ENCODE measurements around the gene UCN3.
"Not testable (repeated sequence)": the region's sequence is repeated elsewhere in the genome, so short reads cannot be mapped to it uniquely, and the experiment has no call there.

The UCN3 gene

DNA sequence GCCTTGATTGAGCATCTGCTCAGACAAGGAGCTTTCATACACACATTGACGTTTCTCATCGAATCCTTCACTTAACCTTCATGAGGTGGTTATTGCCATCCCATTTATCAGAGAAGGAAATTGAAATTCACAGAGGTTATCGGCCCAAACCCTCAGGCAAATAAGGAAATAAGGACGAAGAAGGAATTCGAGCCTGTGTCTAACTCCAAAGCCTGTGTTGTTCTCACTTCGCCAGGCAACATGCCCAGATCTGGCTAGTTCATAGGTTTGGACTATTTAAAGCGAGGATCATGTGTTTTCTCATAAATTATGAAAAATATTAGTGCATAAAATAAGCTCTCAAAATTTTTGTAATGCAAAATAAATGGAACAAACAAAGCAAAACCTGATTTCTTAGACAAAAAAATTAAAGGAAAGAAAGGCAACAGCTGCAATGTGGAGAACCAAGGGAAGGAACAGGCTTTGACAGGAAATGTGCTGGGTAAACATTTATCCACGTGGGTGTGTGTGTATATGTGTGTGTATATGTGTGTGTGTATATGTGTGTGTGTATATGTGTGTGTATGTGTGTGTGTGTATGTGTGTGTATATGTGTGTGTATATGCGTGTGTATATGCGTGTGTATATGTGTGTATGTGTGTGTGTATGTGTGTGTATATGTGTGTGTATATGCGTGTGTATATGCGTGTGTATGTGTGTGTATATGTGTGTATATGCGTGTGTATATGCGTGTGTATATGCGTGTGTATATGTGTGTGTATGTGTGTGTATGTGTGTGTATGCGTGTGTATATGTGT is 4.8 kb downstream of the UCN3 start:
- DNase-seq = no peak

DNA sequence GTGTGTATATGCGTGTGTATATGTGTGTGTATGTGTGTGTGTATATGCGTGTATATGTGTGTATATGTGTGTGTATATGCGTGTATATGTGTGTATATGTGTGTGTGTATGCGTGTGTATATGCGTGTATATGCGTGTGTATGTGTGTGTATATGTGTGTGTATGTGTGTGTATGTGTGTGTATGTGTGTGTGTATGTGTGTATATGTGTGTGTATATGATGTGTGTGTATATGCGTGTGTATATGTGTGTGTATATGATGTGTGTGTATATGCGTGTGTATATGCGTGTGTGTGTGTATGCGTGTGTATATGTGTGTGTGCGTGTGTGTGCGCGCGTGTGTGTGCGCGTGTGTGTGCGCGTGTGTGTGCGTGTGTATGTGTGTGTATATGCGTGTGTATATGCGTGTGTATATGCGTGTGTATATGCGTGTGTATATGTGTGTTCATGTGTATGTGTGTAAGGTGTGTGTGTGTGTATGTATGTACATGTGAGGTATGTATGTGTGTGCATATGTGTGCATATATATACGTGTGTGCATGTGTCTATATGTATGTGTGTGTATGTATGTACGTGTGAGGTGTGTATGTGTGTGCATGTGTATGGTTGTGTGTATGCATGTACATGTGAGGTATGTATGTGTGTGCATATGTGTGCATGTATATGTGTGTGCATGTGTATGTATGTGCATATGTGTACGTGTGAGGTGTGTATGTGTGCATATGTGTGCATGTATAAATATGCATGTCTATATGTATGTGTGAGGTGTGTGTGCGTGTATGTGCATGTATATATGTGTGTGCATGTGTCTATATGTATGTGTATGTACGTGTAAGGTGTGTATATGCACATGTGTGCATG is 6.0 kb downstream of the UCN3 start:
- no peak for DNase-seq

DNA sequence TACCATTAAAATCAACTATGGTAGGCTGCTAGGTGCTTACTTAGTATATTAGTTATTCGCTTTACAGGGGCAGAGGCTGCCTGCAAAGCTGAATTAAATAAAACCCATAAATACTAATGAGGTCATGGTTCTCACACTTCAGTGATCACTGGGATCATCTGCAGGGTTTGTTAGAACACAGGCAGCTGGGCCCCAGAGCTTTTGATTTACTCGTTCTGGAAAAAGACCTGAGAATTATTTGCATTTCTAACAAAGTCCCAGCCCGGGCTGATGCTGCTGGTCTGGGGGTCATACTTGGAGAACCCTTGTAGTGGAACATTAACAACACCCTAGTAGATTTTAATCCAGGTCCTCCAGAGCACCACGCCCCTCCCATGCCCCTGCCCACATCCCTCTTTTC is 8.5 kb downstream of the UCN3 start:
- DNase-seq = no peak

DNA sequence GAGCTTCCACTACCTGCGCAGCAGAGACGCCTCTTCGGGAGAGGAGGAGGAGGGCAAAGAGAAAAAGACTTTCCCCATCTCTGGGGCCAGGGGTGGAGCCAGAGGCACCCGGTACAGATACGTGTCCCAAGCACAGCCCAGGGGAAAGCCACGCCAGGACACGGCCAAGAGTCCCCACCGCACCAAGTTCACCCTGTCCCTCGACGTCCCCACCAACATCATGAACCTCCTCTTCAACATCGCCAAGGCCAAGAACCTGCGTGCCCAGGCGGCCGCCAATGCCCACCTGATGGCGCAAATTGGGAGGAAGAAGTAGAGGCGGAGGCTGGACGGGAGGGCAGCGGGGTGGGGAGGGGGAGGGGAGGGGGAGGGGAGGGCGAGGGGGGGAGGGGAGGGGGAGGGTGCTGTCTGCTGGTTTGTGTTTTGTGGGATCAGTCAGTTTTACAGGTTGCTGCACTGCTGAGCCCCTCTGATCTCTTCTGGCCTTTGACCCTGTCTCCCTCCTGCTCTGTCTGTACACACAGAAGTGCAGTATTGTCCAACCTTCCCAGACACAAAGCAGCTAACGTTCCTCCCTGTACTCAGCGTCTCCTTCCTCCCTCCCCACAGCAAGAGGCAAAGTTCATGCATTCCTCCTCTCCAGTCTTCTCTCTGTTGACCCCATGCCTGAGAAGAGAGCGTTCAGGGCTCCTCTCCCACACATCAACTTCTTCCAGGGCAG is 9.3 kb downstream of the UCN3 start:
- no peak for DNase-seq

DNA sequence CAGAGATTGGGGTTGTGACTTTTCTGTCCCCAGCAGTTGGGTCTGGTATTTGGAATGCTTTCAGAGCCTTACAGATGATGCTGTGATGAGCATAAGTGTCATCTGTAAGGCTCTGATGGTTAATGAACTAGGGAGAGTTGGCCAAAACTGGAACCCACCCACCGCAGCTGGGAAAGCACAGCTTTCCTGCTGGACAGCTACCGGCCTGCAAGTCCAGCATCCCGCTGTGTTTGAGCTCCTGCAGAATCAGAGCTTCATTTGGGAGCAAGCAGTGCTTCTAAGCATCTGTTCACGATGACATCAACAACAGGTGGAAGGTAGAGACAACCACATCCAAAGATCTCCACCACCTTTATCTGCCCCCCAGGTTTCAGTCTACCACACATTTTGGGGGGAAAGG is 11.7 kb downstream of the UCN3 start:
- DNase-seq = no peak

DNA sequence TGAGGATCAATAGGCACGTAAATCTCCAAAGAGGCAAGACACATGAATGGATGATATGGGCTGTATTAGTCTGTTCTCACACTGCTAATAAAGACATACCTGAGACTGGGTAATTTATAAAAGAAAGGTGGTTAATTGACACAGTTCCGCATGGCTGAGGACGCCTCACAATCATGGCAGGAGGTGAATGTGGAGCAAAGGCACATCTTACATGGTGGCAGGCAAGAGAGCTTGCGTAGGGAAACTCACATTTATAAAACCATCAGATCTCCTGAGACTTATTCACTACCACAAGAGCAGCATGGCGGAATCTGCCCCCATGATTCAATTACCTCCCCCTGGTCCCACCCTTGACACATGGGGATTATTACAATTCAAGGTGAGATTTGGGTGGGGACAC is 14.4 kb downstream of the UCN3 start:
- not testable (repeated sequence) for DNase-seq

DNA sequence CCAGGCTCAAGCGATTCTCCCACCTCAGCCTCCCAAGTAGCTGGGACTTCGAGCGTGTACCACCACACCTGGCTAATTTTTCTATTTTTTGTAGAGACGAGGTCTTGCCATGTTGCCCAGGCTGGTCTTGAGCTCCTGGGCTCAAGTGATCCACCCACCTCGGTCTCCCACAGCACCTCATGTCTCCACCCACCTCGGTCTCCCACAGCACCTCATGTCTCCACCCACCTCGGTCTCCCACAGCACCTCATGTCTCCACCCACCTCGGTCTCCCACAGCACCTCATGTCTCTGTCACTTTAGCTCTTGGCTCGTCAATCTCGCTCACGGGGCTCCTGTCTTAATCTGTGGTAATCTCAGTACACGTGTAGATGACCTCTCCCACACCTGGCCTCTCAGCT is 15.6 kb downstream of the UCN3 start:
- DNase-seq = not testable (repeated sequence)

DNA sequence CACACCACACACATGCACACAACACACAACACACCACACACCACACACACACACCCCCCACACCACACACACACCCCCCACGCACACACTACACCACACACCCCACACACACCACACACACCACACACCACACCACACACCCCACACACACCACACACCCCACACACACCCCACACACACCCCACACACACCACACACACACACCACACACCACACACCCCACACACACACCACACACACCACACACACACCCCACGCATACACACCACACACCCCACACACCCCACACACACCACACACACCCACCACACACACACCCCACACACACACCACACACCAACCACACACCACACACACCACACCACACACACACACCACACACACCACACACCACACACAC is 16.4 kb downstream of the UCN3 start:
- no peak for DNase-seq

DNA sequence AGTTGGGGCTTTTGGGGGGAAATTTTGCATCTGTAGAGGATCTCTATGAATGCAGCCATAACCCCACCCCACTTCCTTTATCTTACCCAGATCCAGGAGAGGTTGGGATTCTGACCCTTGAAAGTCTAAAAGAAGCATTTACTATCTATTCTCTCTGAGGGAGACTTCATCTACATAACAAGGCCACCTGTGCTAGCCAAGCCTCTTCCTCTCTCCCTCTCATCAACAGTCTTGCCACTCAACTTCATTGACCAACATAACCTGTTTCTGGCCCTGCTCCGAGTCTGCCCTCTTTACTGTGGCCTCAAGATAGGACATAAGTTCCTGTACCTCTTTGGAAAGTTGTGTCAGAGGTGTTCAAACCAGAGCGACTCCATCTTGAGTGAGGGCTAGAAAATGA is 20.5 kb downstream of the UCN3 start:
- DNase-seq = no peak

DNA sequence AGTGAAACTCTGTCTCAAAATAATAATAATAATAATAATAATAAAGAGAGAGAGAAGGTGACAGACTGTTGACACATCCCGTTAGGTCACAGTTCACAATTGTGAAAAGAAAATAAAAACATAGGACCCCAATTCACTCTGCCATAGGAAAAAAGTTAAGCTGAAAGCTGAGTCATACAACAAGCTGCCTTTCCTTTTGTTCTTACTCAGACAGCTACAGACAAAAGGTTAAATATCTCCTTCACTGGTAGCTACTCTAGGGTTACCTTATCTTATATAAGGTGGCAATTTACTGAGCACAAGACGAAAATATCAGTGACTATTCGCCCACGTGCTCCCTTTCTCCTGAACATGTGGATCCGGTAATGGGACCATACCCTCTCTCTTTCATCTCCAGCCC is 22.4 kb downstream of the UCN3 start:
- DNase-seq = no peak

DNA sequence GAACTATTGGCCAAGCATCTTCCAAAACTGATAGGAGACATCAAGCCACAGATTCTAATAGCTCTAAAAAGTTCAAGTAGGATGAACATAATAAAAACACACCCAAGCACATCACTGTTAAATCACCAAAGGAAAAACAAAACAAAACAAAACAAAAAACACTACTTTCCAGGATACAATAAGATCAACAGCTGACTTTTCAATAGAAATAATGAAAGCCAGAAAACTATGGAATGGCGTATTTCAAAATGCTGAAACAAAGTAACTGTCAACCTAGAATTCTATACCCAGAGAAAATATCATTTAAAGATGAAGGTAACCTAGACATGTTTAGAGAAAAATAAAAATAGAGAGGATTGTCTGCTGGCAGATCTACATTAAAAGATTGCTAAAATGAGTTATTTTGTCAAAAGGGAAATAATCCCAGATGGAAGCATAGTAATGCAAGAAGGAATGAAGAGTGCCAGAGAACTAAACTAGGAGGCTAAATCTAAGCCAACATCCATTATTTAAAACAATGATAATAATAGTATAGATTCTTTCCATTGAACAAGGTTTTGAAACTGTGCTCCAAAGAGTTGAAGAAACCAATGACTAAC is 25.9 kb downstream of the UCN3 start:
- DNase-seq = no peak

DNA sequence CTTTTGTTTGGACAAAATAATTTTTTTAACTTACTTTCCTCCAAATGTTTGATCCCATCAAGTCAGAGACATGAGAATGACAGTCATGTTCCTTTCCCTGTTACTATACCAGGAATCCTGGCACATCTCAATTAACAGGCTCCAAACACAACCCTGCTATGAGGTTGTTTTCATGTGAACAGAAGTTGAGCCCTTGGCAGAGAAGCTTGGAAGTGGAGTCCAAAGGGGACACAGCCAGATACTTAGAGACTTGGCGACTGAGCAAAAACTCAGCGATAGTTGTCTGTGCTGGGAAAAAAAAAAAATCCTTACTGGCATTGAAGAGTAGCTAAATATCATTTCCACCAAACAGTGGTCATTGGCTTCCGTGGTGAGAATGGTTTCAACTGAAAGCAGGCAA is 27.0 kb downstream of the UCN3 start:
- DNase-seq = no peak

DNA sequence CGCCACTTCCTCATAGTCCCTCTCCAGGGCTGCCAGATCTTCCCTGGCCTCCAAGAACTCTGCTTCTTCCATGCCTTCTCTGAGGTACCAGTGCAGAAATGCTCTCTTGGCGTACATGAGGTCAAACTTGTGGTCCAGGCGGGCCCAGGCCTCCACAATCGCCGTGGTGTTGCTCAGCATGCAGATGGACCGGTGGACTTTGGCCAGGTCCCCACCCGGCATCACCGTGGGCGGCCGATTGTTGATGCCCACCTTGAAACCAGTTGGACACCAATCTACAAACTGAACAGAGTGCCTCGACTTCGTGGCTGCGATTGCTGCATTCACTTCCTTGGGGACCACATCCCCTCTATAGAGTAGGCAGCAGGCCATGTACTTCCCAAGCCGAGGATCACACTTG is 28.8 kb downstream of the UCN3 start:
- DNase-seq = no peak

DNA sequence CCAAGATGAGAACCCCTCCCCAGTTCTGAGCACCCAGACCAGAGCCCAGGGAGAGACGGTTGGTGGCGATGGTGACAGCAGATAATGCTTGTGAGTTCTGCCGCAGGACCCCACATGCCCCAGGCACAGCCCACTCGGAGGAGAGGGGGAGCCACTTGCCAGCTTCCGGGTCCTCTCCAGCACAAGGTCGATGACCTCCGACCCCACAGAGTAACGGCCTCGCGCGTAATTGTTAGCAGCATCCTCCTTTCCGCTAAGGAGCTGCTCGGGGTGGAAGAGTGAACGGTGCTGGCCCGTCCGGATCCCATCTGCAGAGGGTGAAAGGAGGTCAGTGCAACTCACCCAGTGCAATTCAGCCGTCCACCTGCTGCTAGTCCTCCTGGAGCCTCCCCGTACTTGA is 30.4 kb downstream of the UCN3 start:
- no peak for DNase-seq

DNA sequence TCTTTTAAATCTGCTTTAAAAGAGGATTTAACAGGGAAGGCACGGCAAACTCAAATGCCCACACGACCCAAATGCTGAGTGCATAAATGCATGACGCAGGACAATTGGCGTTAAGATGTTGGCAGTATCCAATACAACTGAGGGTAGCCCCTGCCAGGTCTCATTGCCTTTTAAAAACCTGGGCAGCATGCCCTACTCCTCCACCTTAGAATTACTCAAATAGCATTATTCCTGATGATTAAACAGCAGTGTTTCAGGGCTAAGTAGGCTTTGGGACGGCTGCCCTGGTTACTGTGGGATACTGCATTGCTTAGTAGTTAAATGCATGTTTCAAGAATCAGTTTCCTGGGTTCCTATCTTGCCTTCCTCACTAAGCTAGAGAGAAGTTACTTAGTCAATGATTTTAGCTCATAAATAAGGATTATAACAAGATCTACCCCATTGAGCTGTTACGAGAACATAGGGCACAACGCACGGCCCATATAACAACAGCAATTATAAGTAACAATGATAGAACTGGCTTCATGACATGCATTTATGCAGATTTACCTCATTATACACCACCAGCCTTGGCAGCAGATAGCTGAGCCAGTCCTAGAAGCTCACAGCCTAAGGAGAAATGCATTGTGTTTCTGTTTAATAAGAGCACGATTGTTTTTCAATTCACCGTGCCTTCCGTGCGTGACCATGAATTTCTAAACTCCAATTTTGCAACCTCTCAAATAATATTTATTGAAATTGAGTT is 32.0 kb downstream of the UCN3 start:
- no peak for DNase-seq

DNA sequence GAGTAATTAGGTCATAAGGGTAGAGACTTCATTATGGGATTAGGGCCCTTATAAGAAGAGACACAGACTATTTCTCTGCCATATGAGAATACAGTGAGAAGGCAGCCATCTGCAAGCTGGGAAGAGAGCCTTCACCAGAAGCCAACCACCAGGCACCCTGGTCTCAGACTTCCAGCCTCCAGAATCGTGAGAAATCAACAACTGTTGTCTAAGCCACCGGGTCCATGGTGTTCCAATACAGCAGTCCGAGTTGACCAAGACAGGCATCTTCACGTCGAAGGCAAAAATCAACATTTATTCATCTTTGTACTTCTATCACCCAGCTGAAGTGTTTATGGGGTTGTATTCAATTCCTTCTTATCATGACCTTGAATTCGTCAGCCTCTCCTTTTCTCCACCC is 34.6 kb downstream of the UCN3 start:
- DNase-seq = no peak

DNA sequence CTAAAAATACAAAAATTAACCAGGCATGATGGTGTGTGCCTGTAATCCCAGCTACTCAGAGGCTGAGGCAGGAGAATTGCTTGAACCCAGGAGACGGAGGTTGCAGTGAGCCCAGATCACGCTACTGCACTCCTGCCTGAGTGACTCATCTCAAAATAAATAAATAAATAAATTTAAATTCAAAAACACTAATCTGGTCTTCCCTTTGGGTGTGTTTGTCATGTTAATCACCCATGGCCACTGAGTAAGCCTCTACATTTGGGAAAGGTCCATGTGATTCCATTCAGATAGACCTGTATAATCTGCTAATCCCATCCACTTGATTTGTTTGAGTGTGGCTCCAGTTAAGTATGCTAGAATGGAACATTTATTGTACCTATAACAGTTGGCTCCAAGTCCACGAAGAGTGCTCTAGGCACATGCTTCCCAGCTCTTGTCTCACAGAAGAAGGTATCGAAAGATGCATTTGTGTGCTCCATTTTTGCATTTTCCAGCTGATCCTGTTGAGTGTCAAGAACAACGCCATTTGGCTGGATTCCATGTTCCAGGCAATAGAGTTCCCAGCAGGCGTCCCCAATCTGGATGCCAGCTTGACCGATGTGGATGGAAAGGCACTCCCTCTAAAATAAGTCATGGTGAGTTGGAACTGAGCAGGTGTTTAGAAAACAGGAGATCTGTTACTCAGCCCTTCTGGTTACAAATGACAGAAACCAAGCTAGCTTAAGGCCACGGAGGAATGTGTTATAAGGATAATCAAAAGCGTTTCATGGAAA is 35.9 kb downstream of the UCN3 start:
- DNase-seq = no peak

DNA sequence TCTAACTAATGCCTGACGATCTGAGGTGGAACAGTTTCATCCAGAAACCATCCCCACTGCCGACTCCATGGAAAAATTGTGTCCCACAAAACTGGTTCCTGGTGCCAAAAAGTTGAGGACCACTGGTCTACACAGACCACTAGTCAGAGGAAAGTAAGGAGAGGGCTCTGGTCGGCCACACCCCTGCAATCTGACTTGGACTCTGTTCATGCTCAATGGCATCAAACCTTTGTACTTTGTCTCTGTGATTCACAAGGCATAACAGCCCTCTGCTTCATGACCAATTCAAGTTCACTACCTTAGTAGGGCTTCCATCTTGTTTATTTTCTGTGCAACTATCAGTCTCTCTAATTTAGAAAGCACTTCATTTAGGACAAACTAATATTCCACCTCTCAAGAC is 38.0 kb downstream of the UCN3 start:
- DNase-seq = no peak

DNA sequence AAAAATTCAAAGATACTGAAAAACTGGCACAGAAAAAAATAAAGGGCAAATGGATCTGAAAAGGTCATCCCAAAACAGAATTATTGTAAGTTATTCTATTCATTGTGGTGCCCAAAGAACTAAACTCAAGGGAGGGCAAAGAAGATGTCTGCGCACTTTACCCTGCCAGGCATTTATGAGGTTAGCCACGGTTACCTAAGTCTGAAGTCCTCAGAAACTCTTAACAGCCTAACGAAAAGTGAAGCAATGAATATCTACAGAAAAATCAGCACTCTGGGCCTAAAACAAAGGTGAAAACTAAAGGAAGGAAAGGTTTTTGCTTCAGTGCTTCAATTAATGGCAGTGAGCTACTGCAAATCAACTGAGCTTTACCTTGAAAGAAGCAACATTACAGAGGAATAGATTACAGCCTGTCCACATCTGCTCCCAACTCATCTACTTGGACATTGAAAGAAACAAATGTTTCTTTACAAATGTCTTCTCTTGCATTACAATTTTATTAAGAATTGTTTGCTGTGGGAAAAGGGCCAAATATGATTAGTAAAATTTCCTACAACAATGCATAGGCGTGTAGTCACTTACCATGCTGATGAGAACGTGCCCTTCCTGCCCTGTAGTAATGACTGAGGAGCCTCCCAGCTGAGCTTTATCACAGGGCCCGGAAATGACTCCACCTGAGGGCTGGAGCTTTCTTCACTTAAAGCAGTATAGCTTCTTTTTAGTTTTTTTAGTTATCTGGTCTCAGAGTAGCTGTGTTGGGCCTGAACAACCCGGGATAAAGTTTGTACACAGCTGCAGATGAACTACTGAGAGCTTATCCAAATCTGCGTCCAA is 39.7 kb downstream of the UCN3 start, which contains the start of gene TUBAL3:
TSS of gene TUBAL3 (minus strand) at position 621 of the 834 bp plus-strand sequence. CDS start at position 585, 36 bp downstream.
- DNase-seq = no peak

DNA sequence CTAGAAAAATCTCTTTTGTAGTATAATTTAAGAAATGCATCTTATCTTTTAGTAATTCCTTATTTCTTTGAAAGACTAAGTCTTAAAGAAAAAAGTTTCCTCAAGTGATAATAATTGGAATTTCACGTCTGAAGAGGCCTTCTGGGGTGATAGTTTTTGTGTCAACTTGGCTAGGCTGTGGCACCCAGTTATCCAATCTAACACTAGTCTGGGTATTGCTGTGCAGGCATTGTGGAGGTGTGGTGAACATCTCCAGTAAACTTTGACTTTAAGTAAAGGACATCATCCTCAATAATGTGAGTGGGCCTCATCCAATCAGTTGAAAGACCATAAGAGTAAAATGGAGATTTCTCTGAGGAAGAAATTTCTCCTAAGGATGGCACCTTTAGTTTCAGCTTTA is 42.2 kb downstream of the UCN3 start:
- no peak for DNase-seq

DNA sequence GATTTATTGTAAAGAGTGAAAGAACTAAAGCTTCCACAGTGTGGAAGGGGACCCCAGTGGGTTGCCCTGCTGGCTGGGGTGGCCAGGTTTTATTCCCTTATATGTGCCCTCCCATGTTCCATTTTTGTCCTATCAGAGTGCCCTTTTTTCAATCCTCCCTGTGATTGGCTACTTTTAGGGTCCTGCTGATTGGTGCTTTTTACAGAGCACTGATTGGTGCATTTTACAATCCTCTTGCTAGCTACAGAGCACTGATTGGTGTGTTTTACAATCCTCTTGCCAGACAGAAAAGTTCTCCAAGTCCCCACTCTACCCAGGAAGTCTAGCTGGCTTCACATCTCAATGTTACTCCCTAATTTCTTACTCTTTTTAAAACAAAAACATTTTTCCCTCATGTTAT is 46.0 kb downstream of the UCN3 start:
- not testable (repeated sequence) for DNase-seq

Data from activated gamma-delta T cell treated with Interleukin-2 at 50 U/mL for 16 hours (primary cell).